GM21576 (cell line): ENCODE measurements around the gene SLC15A4.

Source experiments
- ATAC-seq: cut with Tn5 transposase; IDR thresholded peaks from one replicate; pipeline ENCODE4 v1.9.1; 2021; ENCODE audit warnings: mild to moderate bottlenecking, moderate library complexity; ENCODE audit not compliant: unreplicated experiment

The SLC15A4 gene

GRCh38 chr12:128795530-128796361 is 28.0 kb downstream of the SLC15A4 start:
- ATAC-seq: no peak

- peak; percentile 30 for ATAC-seq
Observed at GRCh38 chr12:128794661-128795529, 28.9 kb downstream of the SLC15A4 start.

GRCh38 chr12:128793701-128794100 is 30.1 kb downstream of the SLC15A4 start:
- no peak for ATAC-seq

- ATAC-seq: no peak
Observed at GRCh38 chr12:128792881-128793280, 30.9 kb downstream of the SLC15A4 start.

GRCh38 chr12:128792398-128792797 is 31.4 kb downstream of the SLC15A4 start:
- ATAC-seq: no peak

GRCh38 chr12:128791395-128792322 is 32.1 kb downstream of the SLC15A4 start:
- ATAC-seq: no peak

- ATAC-seq: no peak
Observed at GRCh38 chr12:128790653-128791373, 32.9 kb downstream of the SLC15A4 start.

GRCh38 chr12:128790221-128790620 is 33.5 kb downstream of the SLC15A4 start:
- no peak for ATAC-seq

GRCh38 chr12:128789356-128789929 is 34.3 kb downstream of the SLC15A4 start:
- ATAC-seq: no peak

- no peak for ATAC-seq
Observed at GRCh38 chr12:128787827-128788226, 35.9 kb downstream of the SLC15A4 start.

GRCh38 chr12:128786741-128787391 is 36.9 kb downstream of the SLC15A4 start:
- no peak for ATAC-seq

GRCh38 chr12:128784030-128784760 is 39.6 kb downstream of the SLC15A4 start:
- ATAC-seq: no peak

- ATAC-seq: peak; percentile 82
Observed at GRCh38 chr12:128783129-128783574, 40.6 kb downstream of the SLC15A4 start.

GRCh38 chr12:128779901-128780300 is 43.9 kb downstream of the SLC15A4 start:
- no peak for ATAC-seq

- ATAC-seq: no peak
Observed at GRCh38 chr12:128772249-128772648, 51.5 kb downstream of the SLC15A4 start.

- no peak for ATAC-seq
Observed at GRCh38 chr12:128771681-128772080, 52.1 kb downstream of the SLC15A4 start.

- ATAC-seq: no peak
Observed at GRCh38 chr12:128767518-128767917, 56.2 kb downstream of the SLC15A4 start.

- no peak for ATAC-seq
Observed at GRCh38 chr12:128766738-128767501, 56.8 kb downstream of the SLC15A4 start.
